Ishikawa (cell line): ENCODE results near the gene TEX261.

ENCODE experiments used
- CEBPB ChIP-seq: IDR thresholded peaks from 2 replicates; pipeline ENCODE4 v1.6.1; 2012
- EP300 ChIP-seq: IDR thresholded peaks from 2 replicates; pipeline ENCODE4 v1.6.1; 2012; ENCODE audit warnings: borderline replicate concordance
- FOXM1 ChIP-seq: IDR thresholded peaks from 2 replicates; pipeline ENCODE4 v1.6.1; 2012; ENCODE audit warnings: low read depth, borderline replicate concordance
- RAD21 ChIP-seq: IDR thresholded peaks from 2 replicates; pipeline ENCODE4 v1.6.1; 2012; ENCODE audit warnings: low read depth
- TF ChIP-seq, protein P1 (sequence below): IDR thresholded peaks from 2 replicates; pipeline ENCODE4 v1.6.1; 2012
- TF ChIP-seq, protein P2 (sequence below): IDR thresholded peaks from 2 replicates; pipeline ENCODE4 v1.6.1; 2012; ENCODE audit warnings: low read depth, mild to moderate bottlenecking

DNA sequence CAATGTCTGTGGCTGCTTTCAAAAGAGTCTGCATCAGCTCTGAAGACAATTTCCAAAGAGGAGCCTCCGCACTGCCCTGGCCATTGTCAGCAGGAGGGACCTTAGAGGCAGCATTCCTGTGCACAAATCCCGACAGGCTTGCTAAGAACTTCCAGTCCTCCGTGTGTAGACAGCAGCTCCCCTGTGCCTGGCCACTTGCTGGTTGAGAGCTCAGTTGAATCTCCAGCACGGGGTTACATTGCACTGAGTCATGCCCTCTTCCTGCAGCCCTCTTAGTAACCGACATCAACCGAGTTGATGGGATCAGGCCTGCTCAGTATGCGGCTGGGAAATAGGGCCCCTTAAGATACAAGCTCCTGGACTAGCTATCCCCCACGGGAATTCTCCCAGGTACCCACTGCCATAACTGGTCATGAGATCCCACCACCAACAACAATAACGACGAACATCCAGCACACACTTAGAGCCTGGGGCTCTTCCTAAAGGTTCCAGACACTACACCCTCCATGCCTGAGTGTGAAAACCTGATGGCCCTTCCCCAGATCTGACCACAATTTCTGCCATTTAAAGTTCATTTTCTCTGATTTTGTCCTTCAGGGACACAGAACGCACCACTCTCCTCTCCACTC lies 47.0 kb downstream of the TEX261 start:
- no peak for TF ChIP-seq CEBPB
- TF ChIP-seq, protein P1, sequence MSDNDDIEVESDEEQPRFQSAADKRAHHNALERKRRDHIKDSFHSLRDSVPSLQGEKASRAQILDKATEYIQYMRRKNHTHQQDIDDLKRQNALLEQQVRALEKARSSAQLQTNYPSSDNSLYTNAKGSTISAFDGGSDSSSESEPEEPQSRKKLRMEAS = no peak
- no peak for TF ChIP-seq EP300
- TF ChIP-seq, protein P2, sequence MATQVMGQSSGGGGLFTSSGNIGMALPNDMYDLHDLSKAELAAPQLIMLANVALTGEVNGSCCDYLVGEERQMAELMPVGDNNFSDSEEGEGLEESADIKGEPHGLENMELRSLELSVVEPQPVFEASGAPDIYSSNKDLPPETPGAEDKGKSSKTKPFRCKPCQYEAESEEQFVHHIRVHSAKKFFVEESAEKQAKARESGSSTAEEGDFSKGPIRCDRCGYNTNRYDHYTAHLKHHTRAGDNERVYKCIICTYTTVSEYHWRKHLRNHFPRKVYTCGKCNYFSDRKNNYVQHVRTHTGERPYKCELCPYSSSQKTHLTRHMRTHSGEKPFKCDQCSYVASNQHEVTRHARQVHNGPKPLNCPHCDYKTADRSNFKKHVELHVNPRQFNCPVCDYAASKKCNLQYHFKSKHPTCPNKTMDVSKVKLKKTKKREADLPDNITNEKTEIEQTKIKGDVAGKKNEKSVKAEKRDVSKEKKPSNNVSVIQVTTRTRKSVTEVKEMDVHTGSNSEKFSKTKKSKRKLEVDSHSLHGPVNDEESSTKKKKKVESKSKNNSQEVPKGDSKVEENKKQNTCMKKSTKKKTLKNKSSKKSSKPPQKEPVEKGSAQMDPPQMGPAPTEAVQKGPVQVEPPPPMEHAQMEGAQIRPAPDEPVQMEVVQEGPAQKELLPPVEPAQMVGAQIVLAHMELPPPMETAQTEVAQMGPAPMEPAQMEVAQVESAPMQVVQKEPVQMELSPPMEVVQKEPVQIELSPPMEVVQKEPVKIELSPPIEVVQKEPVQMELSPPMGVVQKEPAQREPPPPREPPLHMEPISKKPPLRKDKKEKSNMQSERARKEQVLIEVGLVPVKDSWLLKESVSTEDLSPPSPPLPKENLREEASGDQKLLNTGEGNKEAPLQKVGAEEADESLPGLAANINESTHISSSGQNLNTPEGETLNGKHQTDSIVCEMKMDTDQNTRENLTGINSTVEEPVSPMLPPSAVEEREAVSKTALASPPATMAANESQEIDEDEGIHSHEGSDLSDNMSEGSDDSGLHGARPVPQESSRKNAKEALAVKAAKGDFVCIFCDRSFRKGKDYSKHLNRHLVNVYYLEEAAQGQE = no peak
- TF ChIP-seq RAD21 = no peak
- no peak for TF ChIP-seq FOXM1
